ENCODE data around the gene DNAJB6. TPM values are rescaled to one million over a fixed set of nuclear protein-coding genes. Genes with fewer than 3 reads are reported as not detected.

Gene DNAJB6
- polyA plus RNA-seq, 1 experiment: 188 TPM

- POLR2A ChIA-PET: no interaction called here
- no peak overlapping the region for H3K27ac ChIP-seq (ENCODE audit: low read depth, low read length)
- CTCF ChIA-PET: interaction anchor here (1.1 kb wide), 1 partner anchor 18 kb away, joined by 3 read pairs; no protein-coding TSS in a partner anchor
Observed at GRCh38 chr7:157357129-157358040, 20.6 kb downstream of the DNAJB6 start.

DNA sequence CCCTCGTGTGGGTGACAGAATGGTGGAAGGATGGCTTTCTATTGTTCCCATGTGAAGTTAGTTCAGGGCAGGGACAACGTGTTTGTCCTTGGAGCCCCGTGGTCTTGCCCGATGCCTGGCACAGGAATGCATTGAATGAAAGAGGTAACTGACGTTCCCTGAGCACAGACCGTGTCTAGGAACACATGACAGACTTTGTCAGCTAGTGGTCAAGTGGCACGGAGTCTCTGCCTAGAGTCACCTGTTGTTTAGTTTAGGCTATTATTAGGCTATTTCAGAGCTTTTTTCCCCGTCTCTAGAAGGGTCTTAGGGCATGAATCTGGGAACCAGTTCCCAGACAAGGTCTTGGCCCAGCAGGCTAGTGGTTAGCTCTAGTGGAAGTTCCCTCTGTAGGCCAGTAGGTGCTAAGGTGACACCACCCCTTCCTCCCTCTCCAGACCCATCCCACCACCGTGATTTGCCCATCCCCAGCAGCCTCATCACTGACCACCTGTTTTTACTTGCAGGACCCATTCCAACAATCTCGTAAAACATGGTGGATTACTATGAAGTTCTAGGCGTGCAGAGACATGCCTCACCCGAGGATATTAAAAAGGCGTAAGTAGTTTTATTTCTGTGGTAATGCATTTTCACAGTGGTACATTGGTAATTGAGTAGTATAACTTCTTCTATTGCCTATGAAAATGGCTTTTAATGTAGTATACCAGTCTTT lies 21.4 kb downstream of the DNAJB6 start:
- ChIA-PET CTCF (no interaction called here), POLR2A (no interaction called here)
- TF ChIP-seq, protein P1, sequence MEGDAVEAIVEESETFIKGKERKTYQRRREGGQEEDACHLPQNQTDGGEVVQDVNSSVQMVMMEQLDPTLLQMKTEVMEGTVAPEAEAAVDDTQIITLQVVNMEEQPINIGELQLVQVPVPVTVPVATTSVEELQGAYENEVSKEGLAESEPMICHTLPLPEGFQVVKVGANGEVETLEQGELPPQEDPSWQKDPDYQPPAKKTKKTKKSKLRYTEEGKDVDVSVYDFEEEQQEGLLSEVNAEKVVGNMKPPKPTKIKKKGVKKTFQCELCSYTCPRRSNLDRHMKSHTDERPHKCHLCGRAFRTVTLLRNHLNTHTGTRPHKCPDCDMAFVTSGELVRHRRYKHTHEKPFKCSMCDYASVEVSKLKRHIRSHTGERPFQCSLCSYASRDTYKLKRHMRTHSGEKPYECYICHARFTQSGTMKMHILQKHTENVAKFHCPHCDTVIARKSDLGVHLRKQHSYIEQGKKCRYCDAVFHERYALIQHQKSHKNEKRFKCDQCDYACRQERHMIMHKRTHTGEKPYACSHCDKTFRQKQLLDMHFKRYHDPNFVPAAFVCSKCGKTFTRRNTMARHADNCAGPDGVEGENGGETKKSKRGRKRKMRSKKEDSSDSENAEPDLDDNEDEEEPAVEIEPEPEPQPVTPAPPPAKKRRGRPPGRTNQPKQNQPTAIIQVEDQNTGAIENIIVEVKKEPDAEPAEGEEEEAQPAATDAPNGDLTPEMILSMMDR (IDR thresholded peaks at IDR 0.05; ENCODE audit: low read depth, low read length): no peak

More at GRCh38 chr7:157357129-157358040, 20.6 kb downstream of the DNAJB6 start:
- TF ChIP-seq, protein P1 (IDR thresholded peaks at IDR 0.05; ENCODE audit: low read depth, low read length): no peak
- H3K27me3 ChIP-seq (ENCODE audit: control insufficient read depth, insufficient read depth, low read length): no peaks in the 10 kb centered on the region
- DNase-seq (ENCODE audit: low read depth, low spot score): no peak
- no peaks in the 10 kb centered on the region; the same call in 1 of the 2 replicates for H3K9me3 ChIP-seq (ENCODE audit: control insufficient read depth, insufficient read depth, low read length)
- no peak overlapping the region for H3K4me3 ChIP-seq (ENCODE audit: low read depth, low read length)

GRCh38 chr7:157358753-157359096 lies 21.9 kb downstream of the DNAJB6 start:
- ChIA-PET POLR2A (no interaction called here), CTCF (no interaction called here)
- Histone ChIP-seq H3K4me3 (ENCODE audit: low read depth, low read length) (no peak overlapping the region), H3K27me3 (ENCODE audit: control insufficient read depth, insufficient read depth, low read length) (no peaks in the 10 kb centered on the region), H3K27ac (ENCODE audit: low read depth, low read length) (no peak overlapping the region), H3K9me3 (ENCODE audit: control insufficient read depth, insufficient read depth, low read length) (no peaks in the 10 kb centered on the region; the same call in 1 of the 2 replicates)
- TF ChIP-seq, protein P1 (IDR thresholded peaks at IDR 0.05; ENCODE audit: low read depth, low read length): no peak
- no peak for DNase-seq (ENCODE audit: low read depth, low spot score)

More for the DNA sequence above, 21.4 kb downstream of the DNAJB6 start:
- DNase-seq (ENCODE audit: low read depth, low spot score): no peak
- Histone ChIP-seq H3K4me3 (ENCODE audit: low read depth, low read length) (no peak overlapping the region), H3K27me3 (ENCODE audit: control insufficient read depth, insufficient read depth, low read length) (no peaks in the 10 kb centered on the region), H3K9me3 (ENCODE audit: control insufficient read depth, insufficient read depth, low read length) (no peaks in the 10 kb centered on the region; the same call in 1 of the 2 replicates), H3K27ac (ENCODE audit: low read depth, low read length) (no peak overlapping the region)

DNA sequence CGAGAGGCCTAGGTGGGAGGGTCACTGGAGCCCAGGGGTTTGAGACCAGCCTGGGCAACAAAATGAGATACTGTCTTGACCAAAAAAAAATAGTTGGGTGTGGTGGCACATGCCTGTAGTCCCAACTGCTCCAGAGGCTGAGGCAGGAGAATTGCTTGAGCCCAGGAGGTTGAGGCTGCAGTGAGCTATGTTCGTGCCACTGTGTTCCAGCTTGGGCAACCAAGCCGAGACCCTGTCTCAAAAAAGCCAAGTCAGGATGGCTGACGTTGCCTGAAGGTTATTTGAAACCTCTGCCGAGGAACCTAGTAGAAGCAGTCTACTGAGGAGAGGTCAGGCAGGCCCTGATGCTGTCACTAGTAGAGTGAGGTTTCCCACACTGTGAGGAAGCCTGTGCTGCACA lies 22.8 kb downstream of the DNAJB6 start:
- TF ChIP-seq, protein P1 (IDR thresholded peaks at IDR 0.05; ENCODE audit: low read depth, low read length): no peak
- Histone ChIP-seq H3K27me3 (ENCODE audit: control insufficient read depth, insufficient read depth, low read length) (no peaks in the 10 kb centered on the region), H3K27ac (ENCODE audit: low read depth, low read length) (no peak overlapping the region), H3K9me3 (ENCODE audit: control insufficient read depth, insufficient read depth, low read length) (no peaks in the 10 kb centered on the region; the same call in 1 of the 2 replicates), H3K4me3 (ENCODE audit: low read depth, low read length) (no peak overlapping the region)
- ChIA-PET CTCF (no interaction called here), POLR2A (no interaction called here)
- DNase-seq (ENCODE audit: low read depth, low spot score): no peak
